ENCODE results near the gene AGA.

DNA sequence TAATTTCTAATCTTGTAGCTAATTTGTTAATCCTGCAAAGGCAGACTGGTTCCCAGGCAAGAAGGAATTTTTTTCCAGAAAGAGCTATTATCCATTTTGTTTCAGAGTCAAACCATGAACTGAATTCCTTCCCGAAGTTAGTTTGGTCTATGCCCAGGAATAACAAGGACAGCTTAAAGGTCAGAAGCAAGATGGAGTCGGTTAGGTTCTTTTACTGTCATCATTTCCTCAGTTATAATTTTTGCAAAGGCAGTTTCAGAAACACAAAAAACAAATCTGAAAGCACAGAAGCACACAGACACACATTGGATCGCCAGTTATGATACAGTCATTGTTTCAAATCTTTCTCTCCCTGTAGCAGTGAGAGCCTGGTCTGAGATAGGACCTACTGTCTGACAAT is 37.9 kb downstream of the AGA start:
- TF ChIP-seq, protein P1, sequence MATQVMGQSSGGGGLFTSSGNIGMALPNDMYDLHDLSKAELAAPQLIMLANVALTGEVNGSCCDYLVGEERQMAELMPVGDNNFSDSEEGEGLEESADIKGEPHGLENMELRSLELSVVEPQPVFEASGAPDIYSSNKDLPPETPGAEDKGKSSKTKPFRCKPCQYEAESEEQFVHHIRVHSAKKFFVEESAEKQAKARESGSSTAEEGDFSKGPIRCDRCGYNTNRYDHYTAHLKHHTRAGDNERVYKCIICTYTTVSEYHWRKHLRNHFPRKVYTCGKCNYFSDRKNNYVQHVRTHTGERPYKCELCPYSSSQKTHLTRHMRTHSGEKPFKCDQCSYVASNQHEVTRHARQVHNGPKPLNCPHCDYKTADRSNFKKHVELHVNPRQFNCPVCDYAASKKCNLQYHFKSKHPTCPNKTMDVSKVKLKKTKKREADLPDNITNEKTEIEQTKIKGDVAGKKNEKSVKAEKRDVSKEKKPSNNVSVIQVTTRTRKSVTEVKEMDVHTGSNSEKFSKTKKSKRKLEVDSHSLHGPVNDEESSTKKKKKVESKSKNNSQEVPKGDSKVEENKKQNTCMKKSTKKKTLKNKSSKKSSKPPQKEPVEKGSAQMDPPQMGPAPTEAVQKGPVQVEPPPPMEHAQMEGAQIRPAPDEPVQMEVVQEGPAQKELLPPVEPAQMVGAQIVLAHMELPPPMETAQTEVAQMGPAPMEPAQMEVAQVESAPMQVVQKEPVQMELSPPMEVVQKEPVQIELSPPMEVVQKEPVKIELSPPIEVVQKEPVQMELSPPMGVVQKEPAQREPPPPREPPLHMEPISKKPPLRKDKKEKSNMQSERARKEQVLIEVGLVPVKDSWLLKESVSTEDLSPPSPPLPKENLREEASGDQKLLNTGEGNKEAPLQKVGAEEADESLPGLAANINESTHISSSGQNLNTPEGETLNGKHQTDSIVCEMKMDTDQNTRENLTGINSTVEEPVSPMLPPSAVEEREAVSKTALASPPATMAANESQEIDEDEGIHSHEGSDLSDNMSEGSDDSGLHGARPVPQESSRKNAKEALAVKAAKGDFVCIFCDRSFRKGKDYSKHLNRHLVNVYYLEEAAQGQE (IDR thresholded peaks at IDR 0.05; ENCODE audit: insufficient read depth in 1 of 2, low read depth in 2 of 2, low read length in 2 of 2), result no peak
- TF ChIP-seq POLR2AphosphoS5 (IDR thresholded peaks at IDR 0.05; ENCODE audit: low read depth, low read length) (no peak), SIN3A (IDR thresholded peaks at IDR 0.05; ENCODE audit: borderline replicate concordance, insufficient read depth, low read length) (no peak), TAF1 (IDR thresholded peaks at IDR 0.05; ENCODE audit: borderline replicate concordance, insufficient read depth, low read length) (no peak)

Data from PFSK-1 (cell line).